OCI-LY1 (cell line): ENCODE data around the gene BET1.

Experiments
- CTCF ChIP-seq: fragments of 200-600 bp; sonication (generic), shearing (Covaris generic); IDR thresholded peaks from 2 replicates; pipeline ENCODE4 v1.5.1; 2017; ENCODE audit warnings: mild to moderate bottlenecking, antibody characterized with exemption, low read length, moderate library complexity, mixed read lengths
- EZH2 ChIP-seq: fragments of 200-600 bp; sonication (generic), shearing (Covaris generic); IDR thresholded peaks from 2 replicates; pipeline ENCODE4 v1.8.0; 2017; ENCODE audit warnings: borderline replicate concordance, mixed run types, mild to moderate bottlenecking, antibody characterized with exemption, low read length, moderate library complexity, mixed read lengths

- TF ChIP-seq CTCF (no peak), EZH2 (no peak)
These were observed 24.6 kb upstream of the BET1 start for GRCh38 chr7:94028768-94029167.
